HCT116 (cell line): ENCODE measurements around the gene ADD2. TPM values are rescaled to one million over a fixed set of nuclear protein-coding genes. Genes with fewer than 3 reads are reported as not detected.

Source experiments
- ATAC-seq: fragments of 200-7000 bp; cut with Tn5 transposase; 2 replicates; pipeline ENCODE4 v1.9.1; 2020; ENCODE audit warnings: mild to moderate bottlenecking, moderate library complexity
- BruUV-seq: library from RNA; stranded (reverse); fragments of 400-500 nt; replicated peaks from 2 replicates; lab custom pipeline; 2021; lab: Mats Ljungman, UMichigan
- CTCF ChIA-PET: fragments of 300-600 bp; sonication (Branson Sonifier 250); formaldehyde crosslinking; loops from one replicate; lab custom pipeline; 2021; ENCODE audit warnings: antibody characterized with exemption; lab: Charles Lee
- POLR2A ChIA-PET: fragments of 300-600, 350-600 bp; sonication (Branson Sonifier 250); formaldehyde crosslinking; loops from one replicate; lab custom pipeline; 2021; ENCODE audit warnings: antibody characterized with exemption; lab: Charles Lee
- RAD21 ChIA-PET, 2 experiments: fragments of 300-600 bp; sonication (Branson Sonifier 250); formaldehyde crosslinking; loops; one replicate each; lab custom pipeline; 2023; ENCODE audit warnings: low total read pairs in 2 of 2; ENCODE audit not compliant: uncharacterized antibody in 2 of 2, unreplicated experiment in 2 of 2, low non-redundant PET in 1 of 2; lab: Charles Lee
- DNase-seq: peaks from one replicate; pipeline ENCODE4 v3.0.0-alpha.2; 2010; ENCODE audit warnings: low read depth, low spot score
- H2AFZ ChIP-seq: fragments of 200-600 bp; shearing (Covaris generic), sonication (generic); 2 replicates; pipeline ENCODE4 v1.6.1; 2017; ENCODE audit warnings: low read depth, mixed run types, mixed read lengths, antibody characterized with exemption, low read length; ENCODE audit not compliant: poor library complexity, severe bottlenecking
- H3K27ac ChIP-seq: 2 replicates; pipeline ENCODE4 v1.5.1; 2012; ENCODE audit warnings: low read depth, low read length
- H3K27me3 ChIP-seq: fragments of 200-600 bp; sonication (generic); 2 replicates; pipeline ENCODE4 v1.6.1; 2016; ENCODE audit warnings: mixed run types, low read length, mixed read lengths; ENCODE audit not compliant: insufficient read depth
- H3K36me3 ChIP-seq, 2 experiments: fragments of 200-500 bp in 1 of 2; fragments of 200-600 bp in 1 of 2; sonication (Bioruptor generic) in 1 of 2; sonication (generic) in 1 of 2; 2 replicates each; pipeline versions ENCODE4 v1.5.1 to v1.6.1; 2014 to 2016; ENCODE audit warnings: low read length in 2 of 2, inconsistent platforms in 1 of 2, mixed read lengths in 1 of 2, mixed run types in 1 of 2; ENCODE audit not compliant: insufficient read depth in 2 of 2, control insufficient read depth in 1 of 2
- H3K4me1 ChIP-seq, 2 experiments: fragments of 200-600 bp in 1 of 2; sonication (generic) in 1 of 2; 2 replicates each; pipeline versions ENCODE4 v1.5.1 to v1.6.1; 2012 to 2017; ENCODE audit warnings: low read length in 2 of 2, inconsistent platforms in 1 of 2, mild to moderate bottlenecking in 1 of 2, mixed read lengths in 1 of 2, mixed run types in 1 of 2, moderate library complexity in 1 of 2; ENCODE audit not compliant: insufficient read depth in 2 of 2, control insufficient read depth in 1 of 2
- H3K4me2 ChIP-seq: fragments of 200-600 bp; sonication (generic); 2 replicates; pipeline ENCODE4 v1.6.1; 2017; ENCODE audit warnings: mixed run types, low read length, mixed read lengths
- H3K4me3 ChIP-seq, 2 experiments: fragments of 200-600 bp in 1 of 2; sonication (generic) in 1 of 2; replicated peaks in 1 of 2; 2 replicates each; pipeline ENCODE4 v1.5.1; 2011 to 2016; ENCODE audit warnings: low read length in 2 of 2, control low read depth in 1 of 2, low read depth in 1 of 2, mild to moderate bottlenecking in 1 of 2, mixed read lengths in 1 of 2, mixed run types in 1 of 2
- H3K79me2 ChIP-seq: fragments of 200-600 bp; sonication (generic); 2 replicates; pipeline ENCODE4 v1.6.1; 2017; ENCODE audit warnings: mild to moderate bottlenecking, mixed run types, low read length, moderate library complexity, mixed read lengths; ENCODE audit not compliant: insufficient read depth
- H3K9ac ChIP-seq: fragments of 200-600 bp; sonication (generic); 2 replicates; pipeline ENCODE4 v1.6.1; 2016; ENCODE audit warnings: low read length, mixed read lengths
- H3K9me2 ChIP-seq: fragments of 200-600 bp; sonication (generic), shearing (Covaris generic); 2 replicates; pipeline ENCODE4 v1.6.1; 2017; ENCODE audit warnings: mixed run types, mild to moderate bottlenecking, moderate library complexity; ENCODE audit not compliant: insufficient read depth
- H3K9me3 ChIP-seq, 2 experiments: fragments of 200-500 bp in 1 of 2; fragments of 200-600 bp in 1 of 2; sonication (Bioruptor generic) in 1 of 2; sonication (generic) in 1 of 2; 2 replicates each; pipeline ENCODE4 v1.6.1; 2014 to 2017; ENCODE audit warnings: low read length in 2 of 2, mixed read lengths in 2 of 2, inconsistent platforms in 1 of 2, low read depth in 1 of 2, mild to moderate bottlenecking in 1 of 2, mixed run types in 1 of 2, moderate library complexity in 1 of 2; ENCODE audit not compliant: control insufficient read depth in 1 of 2, insufficient read depth in 1 of 2
- H4K20me1 ChIP-seq: fragments of 200-600 bp; sonication (generic), shearing (Covaris generic); 2 replicates; pipeline ENCODE4 v1.6.1; 2017; ENCODE audit warnings: mixed run types, mild to moderate bottlenecking, moderate library complexity; ENCODE audit not compliant: insufficient read depth
- CEBPB ChIP-seq: IDR thresholded peaks from 2 replicates; pipeline ENCODE4 v1.6.1; 2012; ENCODE audit warnings: low read depth
- EGR1 ChIP-seq: IDR thresholded peaks from 2 replicates; pipeline ENCODE4 v1.6.1; 2012; ENCODE audit warnings: low read depth
- EZH2 ChIP-seq: fragments of 200-600 bp; sonication (generic); IDR thresholded peaks from 2 replicates; pipeline ENCODE4 v1.6.1; 2017; ENCODE audit warnings: antibody characterized with exemption, mixed run types
- EZH2phosphoT487 ChIP-seq: fragments of 200-600 bp; IDR thresholded peaks from 2 replicates; pipeline ENCODE4 v1.6.1; 2018; ENCODE audit warnings: antibody characterized with exemption, borderline replicate concordance
- FOSL1 ChIP-seq: IDR thresholded peaks from 2 replicates; pipeline ENCODE4 v1.6.1; 2012; ENCODE audit warnings: low read depth
- JUND ChIP-seq: IDR thresholded peaks from 2 replicates; pipeline ENCODE4 v1.6.1; 2012
- POLR2AphosphoS5 ChIP-seq: IDR thresholded peaks from 2 replicates; pipeline ENCODE4 v1.6.1; 2011; ENCODE audit warnings: mild to moderate bottlenecking, low read depth, low read length, moderate library complexity
- RAD21 ChIP-seq: IDR thresholded peaks from 2 replicates; pipeline ENCODE4 v1.6.1; 2012; ENCODE audit warnings: low read depth, mild to moderate bottlenecking
- SIN3A ChIP-seq: IDR thresholded peaks from 2 replicates; pipeline ENCODE4 v1.6.1; 2012; ENCODE audit warnings: low read depth
- SP1 ChIP-seq: IDR thresholded peaks from 2 replicates; pipeline ENCODE4 v1.6.1; 2012; ENCODE audit warnings: low read depth
- SRF ChIP-seq: IDR thresholded peaks from 2 replicates; pipeline ENCODE4 v1.6.1; 2012; ENCODE audit warnings: low read depth
- ZFX ChIP-seq: fragments of 450-650 bp; IDR thresholded peaks from 2 replicates; pipeline ENCODE4 v1.6.1; 2017
- intact Hi-C: fragments of 100-400 bp; cut with micrococcal nuclease; formaldehyde crosslinking; loops from 2 replicates; pipeline ENCODE4 v1.10.0; 2022
- total RNA-seq: library from RNA; stranded (reverse); gene quantifications from one replicate; pipeline ENCODE4 v1.2.1, GENCODE V29; 2021; ENCODE audit not compliant: unreplicated experiment
- TF ChIP-seq, protein P1 (sequence below): IDR thresholded peaks from 2 replicates; pipeline ENCODE4 v1.6.1; 2011; ENCODE audit warnings: mild to moderate bottlenecking, low read length, moderate library complexity; ENCODE audit not compliant: insufficient replicate concordance; ENCODE audit errors: extremely low read depth
- TF ChIP-seq, protein P2 (sequence below): IDR thresholded peaks from 2 replicates; pipeline ENCODE4 v1.6.1; 2012
- TF ChIP-seq, protein P3 (sequence below): IDR thresholded peaks from 2 replicates; pipeline ENCODE4 v1.6.1; 2012

ADD2 gene
- total RNA-seq, 1 experiment from 2014 or later: 0.15 TPM

DNA sequence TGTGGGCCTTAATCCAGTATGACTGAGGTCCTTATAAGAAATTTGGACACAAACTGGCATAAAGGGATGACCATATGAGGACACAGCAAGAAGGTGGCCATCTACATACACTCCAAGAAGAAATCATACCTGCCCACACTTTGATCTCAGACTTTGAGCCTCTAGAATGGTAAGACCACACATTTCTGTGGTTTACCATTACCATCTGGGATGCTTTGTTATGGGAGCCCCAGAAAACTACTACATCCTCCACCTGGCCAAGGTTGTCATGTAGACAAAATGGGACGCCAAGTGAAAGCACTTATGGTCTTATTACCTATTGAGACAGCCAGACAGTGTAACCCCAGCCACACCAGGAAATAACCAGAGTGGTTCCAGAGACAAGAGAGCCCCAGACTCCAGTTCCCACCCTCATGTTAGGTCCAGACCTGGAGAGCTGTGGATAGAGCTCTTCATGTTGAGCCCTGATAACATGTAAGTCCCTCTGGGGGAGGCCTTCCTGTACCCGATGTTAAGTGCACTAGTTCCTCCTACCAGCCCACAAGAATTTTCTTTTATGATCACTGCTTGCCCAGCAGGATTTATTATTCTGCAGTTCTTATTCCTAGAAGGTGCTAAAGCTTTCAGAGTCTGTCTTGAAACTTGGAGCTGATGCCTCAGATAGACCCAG lies 4.6 kb upstream of the ADD2 start:
- no peak overlapping the region for H3K4me3 ChIP-seq
- H3K9ac ChIP-seq: no peak overlapping the region
- no peaks in the 10 kb centered on the region for H4K20me1 ChIP-seq
- ChIA-PET CTCF (no interaction called here), POLR2A (no interaction called here)
- intact Hi-C loops: no loop called here
- DNase-seq (no peak), ATAC-seq (no peak)
- no peaks in the 10 kb centered on the region for H3K36me3 ChIP-seq
- H3K9me2 ChIP-seq: no peaks in the 10 kb centered on the region
- no peak overlapping the region for H3K27ac ChIP-seq
- no peak overlapping the region for H3K4me2 ChIP-seq
- no peaks in the 10 kb centered on the region for H3K9me3 ChIP-seq
- H3K4me1 ChIP-seq: peaks cover 0 to 12% of the 10 kb centered on the region in 2 experiments; a peak in 3 of 4 replicates
- no peak for TF ChIP-seq EZH2
- no peak for TF ChIP-seq SRF
- no peak for TF ChIP-seq ZFX
- TF ChIP-seq, all 23 proteins: peak for 0
- Histone ChIP-seq H3K79me2 (no peaks in the 10 kb centered on the region), H2AFZ (no peak overlapping the region), H3K27me3 (no peaks in the 10 kb centered on the region)
- RAD21 ChIA-PET: no interaction called here
- no TSS peak for BruUV-seq

DNA sequence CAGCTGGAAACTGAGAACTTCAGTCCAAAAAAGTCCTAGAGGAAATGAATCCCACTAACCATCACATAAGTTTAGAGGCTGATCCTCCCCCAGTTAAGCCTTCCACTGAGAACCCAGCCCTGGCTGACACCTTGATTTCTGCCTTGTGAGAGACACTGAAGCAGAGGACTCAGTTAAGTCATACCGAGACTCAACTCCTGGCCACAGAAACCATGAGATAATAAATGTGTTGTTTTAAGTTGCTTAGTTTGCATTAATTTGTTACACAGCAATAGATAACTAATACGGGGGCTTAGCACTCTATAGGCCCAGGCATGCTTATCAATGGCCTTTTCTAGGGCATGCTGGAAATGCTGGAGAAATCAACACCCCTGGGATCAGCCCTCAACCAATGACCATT lies 3.4 kb upstream of the ADD2 start:
- no peak overlapping the region for H2AFZ ChIP-seq
- ChIA-PET CTCF (no interaction called here), RAD21 (no interaction called here), POLR2A (no interaction called here)
- no peaks in the 10 kb centered on the region for H3K9me3 ChIP-seq
- no TSS peak for BruUV-seq
- DNase-seq: no peak
- H3K4me2 ChIP-seq: no peak overlapping the region
- TF ChIP-seq FOSL1 (no peak), EZH2phosphoT487 (no peak), CEBPB (no peak), JUND (no peak), SP1 (no peak), RAD21 (no peak), SIN3A (no peak), ZFX (no peak), EZH2 (no peak), POLR2AphosphoS5 (no peak), SRF (no peak), EGR1 (no peak)
- TF ChIP-seq, protein P1, sequence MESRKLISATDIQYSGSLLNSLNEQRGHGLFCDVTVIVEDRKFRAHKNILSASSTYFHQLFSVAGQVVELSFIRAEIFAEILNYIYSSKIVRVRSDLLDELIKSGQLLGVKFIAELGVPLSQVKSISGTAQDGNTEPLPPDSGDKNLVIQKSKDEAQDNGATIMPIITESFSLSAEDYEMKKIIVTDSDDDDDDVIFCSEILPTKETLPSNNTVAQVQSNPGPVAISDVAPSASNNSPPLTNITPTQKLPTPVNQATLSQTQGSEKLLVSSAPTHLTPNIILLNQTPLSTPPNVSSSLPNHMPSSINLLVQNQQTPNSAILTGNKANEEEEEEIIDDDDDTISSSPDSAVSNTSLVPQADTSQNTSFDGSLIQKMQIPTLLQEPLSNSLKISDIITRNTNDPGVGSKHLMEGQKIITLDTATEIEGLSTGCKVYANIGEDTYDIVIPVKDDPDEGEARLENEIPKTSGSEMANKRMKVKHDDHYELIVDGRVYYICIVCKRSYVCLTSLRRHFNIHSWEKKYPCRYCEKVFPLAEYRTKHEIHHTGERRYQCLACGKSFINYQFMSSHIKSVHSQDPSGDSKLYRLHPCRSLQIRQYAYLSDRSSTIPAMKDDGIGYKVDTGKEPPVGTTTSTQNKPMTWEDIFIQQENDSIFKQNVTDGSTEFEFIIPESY: no peak
- TF ChIP-seq, protein P2, sequence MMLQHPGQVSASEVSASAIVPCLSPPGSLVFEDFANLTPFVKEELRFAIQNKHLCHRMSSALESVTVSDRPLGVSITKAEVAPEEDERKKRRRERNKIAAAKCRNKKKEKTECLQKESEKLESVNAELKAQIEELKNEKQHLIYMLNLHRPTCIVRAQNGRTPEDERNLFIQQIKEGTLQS: no peak
- TF ChIP-seq, protein P3, sequence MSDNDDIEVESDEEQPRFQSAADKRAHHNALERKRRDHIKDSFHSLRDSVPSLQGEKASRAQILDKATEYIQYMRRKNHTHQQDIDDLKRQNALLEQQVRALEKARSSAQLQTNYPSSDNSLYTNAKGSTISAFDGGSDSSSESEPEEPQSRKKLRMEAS: no peak
- H3K36me3 ChIP-seq: no peaks in the 10 kb centered on the region
- no peak overlapping the region for H3K4me3 ChIP-seq
- intact Hi-C loops: no loop called here
- H3K79me2 ChIP-seq: no peaks in the 10 kb centered on the region
- H3K27me3 ChIP-seq: no peaks in the 10 kb centered on the region
- H4K20me1 ChIP-seq: no peaks in the 10 kb centered on the region
- H3K4me1 ChIP-seq: peaks cover 0 to 6% of the 10 kb centered on the region in 2 experiments; a peak in 2 of 4 replicates
- H3K27ac ChIP-seq: no peak overlapping the region
- H3K9me2 ChIP-seq: no peaks in the 10 kb centered on the region
- no peak overlapping the region for H3K9ac ChIP-seq
- no peak for ATAC-seq
